Hematopoietic multipotent progenitor cell treated with erythropoietin and hydrocortisone succinate and interleukin-3 and kit ligand, for 6 days (in vitro differentiated cells): Measurements from ENCODE around the gene EIF4E1B.

ENCODE experiments used
- DNase-seq: peaks from one replicate; pipeline ENCODE4 v3.0.0-alpha.2; 2015

EIF4E1B gene

GRCh38 chr5:176628406-176629228 lies 1.9 kb upstream of the EIF4E1B start:
- DNase-seq = no peak

GRCh38 chr5:176629317-176629852 lies 1.1 kb upstream of the EIF4E1B start:
- DNase-seq = no peak

GRCh38 chr5:176630681-176631222 lies 277 bp downstream of the EIF4E1B start:
- no peak for DNase-seq

GRCh38 chr5:176631383-176632200 lies 1.1 kb downstream of the EIF4E1B start:
- DNase-seq = no peak

GRCh38 chr5:176632745-176633144 lies 2.3 kb downstream of the EIF4E1B start:
- no peak for DNase-seq

GRCh38 chr5:176633598-176633997 lies 3.1 kb downstream of the EIF4E1B start:
- no peak for DNase-seq

GRCh38 chr5:176636426-176636825 lies 6.0 kb downstream of the EIF4E1B start:
- no peak for DNase-seq

- DNase-seq = no peak
Observed at GRCh38 chr5:176637556-176637955, 7.1 kb downstream of the EIF4E1B start.

GRCh38 chr5:176638437-176638836 lies 8.0 kb downstream of the EIF4E1B start:
- DNase-seq = no peak

- DNase-seq = no peak
Observed at GRCh38 chr5:176639208-176639607, 8.7 kb downstream of the EIF4E1B start.

GRCh38 chr5:176639981-176640380 lies 9.5 kb downstream of the EIF4E1B start:
- DNase-seq = no peak

GRCh38 chr5:176640616-176641015 lies 10.1 kb downstream of the EIF4E1B start:
- no peak for DNase-seq

GRCh38 chr5:176642675-176643490 lies 12.4 kb downstream of the EIF4E1B start:
- DNase-seq = no peak

GRCh38 chr5:176643491-176644219 lies 13.2 kb downstream of the EIF4E1B start:
- DNase-seq = no peak

GRCh38 chr5:176644294-176644693 lies 13.8 kb downstream of the EIF4E1B start:
- DNase-seq = no peak

- DNase-seq = peak; percentile 55
Observed at GRCh38 chr5:176644878-176645670, 14.6 kb downstream of the EIF4E1B start.

- no peak for DNase-seq
Observed at GRCh38 chr5:176646049-176646706, 15.7 kb downstream of the EIF4E1B start.

- DNase-seq = no peak
Observed at GRCh38 chr5:176646707-176647029, 16.2 kb downstream of the EIF4E1B start.

- DNase-seq = peak; percentile 100
Observed at GRCh38 chr5:176647030-176647842, 16.8 kb downstream of the EIF4E1B start, which contains the start of gene TSPAN17. Gene TSPAN17, plus strand, starts transcription at chr5:176647484. Its CDS starts 132 bp downstream, at chr5:176647616.
